K562 (cell line): ENCODE measurements around the gene SLC10A3. TPM values are rescaled to one million over a fixed set of nuclear protein-coding genes. Genes with fewer than 3 reads are reported as not detected.
A peak's percentile ranks its signal among the peaks of the same experiment; 100 is the strongest.

Source experiments
- CAMTA2 ChIP-seq: fragments of 250-450 bp; sonication (Bioruptor Pico); conservative IDR thresholded peaks from 2 replicates; pipeline ENCODE4 v1.5.1; 2022
- CEBPB ChIP-seq: fragments of 450-650 bp; IDR thresholded peaks from 2 replicates; pipeline ENCODE4 v1.6.1; 2016; ENCODE audit warnings: missing genetic modification characterization, missing compliant biosample characterization
- CTCF ChIP-seq, 3 experiments: IDR thresholded peaks in 2 of 3; conservative IDR thresholded peaks in 1 of 3; 2 replicates each; pipeline ENCODE4 v1.5.1; 2011 to 2012; ENCODE audit warnings: low read length in 3 of 3, mild to moderate bottlenecking in 3 of 3, control low read depth in 2 of 3, improper control_type of control experiment in 1 of 3, inconsistent platforms in 1 of 3, low read depth in 1 of 3, mixed read lengths in 1 of 3, moderate library complexity in 1 of 3; ENCODE audit not compliant: insufficient read depth in 2 of 3
- DPF2 ChIP-seq: fragments of 450-650 bp; IDR thresholded peaks from 2 replicates; pipeline ENCODE4 v1.6.1; 2016
- EP300 ChIP-seq: IDR thresholded peaks from 2 replicates; pipeline ENCODE4 v1.6.1; 2012; ENCODE audit warnings: low read length, improper control_type of control experiment
- FOXK1 ChIP-seq: sonication (generic); formaldehyde crosslinking; IDR thresholded peaks from 2 replicates; pipeline ENCODE4 v1.8.0; 2022; ENCODE audit warnings: missing genetic modification reagents, mild to moderate bottlenecking, borderline replicate concordance
- FOXP1 ChIP-seq: sonication (generic); formaldehyde crosslinking; IDR thresholded peaks from 2 replicates; pipeline ENCODE4 v1.8.0; 2022; ENCODE audit warnings: mild to moderate bottlenecking, missing genetic modification reagents
- GATAD2B ChIP-seq: fragments of 450-650 bp; IDR thresholded peaks from 2 replicates; pipeline ENCODE4 v1.6.1; 2017; ENCODE audit warnings: mild to moderate bottlenecking, borderline replicate concordance
- GTF2E2 ChIP-seq: fragments of 200-800 bp; sonication (Bioruptor generic); IDR thresholded peaks from 2 replicates; pipeline ENCODE4 v1.6.1; 2016; ENCODE audit warnings: missing genetic modification characterization, missing compliant biosample characterization
- HDAC8 ChIP-seq: fragments of 450-650 bp; IDR thresholded peaks from 2 replicates; pipeline ENCODE4 v1.6.1; 2016; ENCODE audit warnings: mild to moderate bottlenecking, missing genetic modification characterization, moderate library complexity, missing compliant biosample characterization
- KAT2B ChIP-seq: IDR thresholded peaks from one replicate; pipeline ENCODE4 v1.6.1; 2012; ENCODE audit warnings: low read depth, mild to moderate bottlenecking, control low read depth, inconsistent platforms, low read length, moderate library complexity
- KDM4B ChIP-seq, 2 experiments: fragments of 450-650 bp in 1 of 2; sonication (generic) in 1 of 2; IDR thresholded peaks; 2 replicates each; pipeline ENCODE4 v1.6.1; 2016 to 2017; ENCODE audit warnings: borderline replicate concordance in 2 of 2, antibody characterized with exemption in 1 of 2, low read depth in 1 of 2, mild to moderate bottlenecking in 1 of 2
- MEIS2 ChIP-seq: fragments of 450-650 bp; IDR thresholded peaks from 2 replicates; pipeline ENCODE4 v1.6.1; 2014; ENCODE audit warnings: mild to moderate bottlenecking; ENCODE audit not compliant: partially characterized antibody
- MNT ChIP-seq, 2 experiments: fragments of 450-650 bp; conservative IDR thresholded peaks; 2 replicates each; pipeline ENCODE4 v1.6.1; 2017; ENCODE audit warnings: mild to moderate bottlenecking in 2 of 2, moderate library complexity in 2 of 2
- NCOA2 ChIP-seq, 2 experiments: fragments of 450-650 bp; IDR thresholded peaks; 2 replicates each; pipeline ENCODE4 v1.6.1; 2018; ENCODE audit warnings: mild to moderate bottlenecking in 2 of 2, moderate library complexity in 1 of 2; ENCODE audit not compliant: partially characterized antibody in 2 of 2
- NFXL1 ChIP-seq: fragments of 450-650 bp; formaldehyde crosslinking; IDR thresholded peaks from 2 replicates; pipeline ENCODE4 v1.4.0; 2021; ENCODE audit warnings: mild to moderate bottlenecking
- POLR2AphosphoS2 ChIP-seq: IDR thresholded peaks from 2 replicates; pipeline ENCODE4 v1.6.1; 2012; ENCODE audit warnings: low read length, improper control_type of control experiment
- TBL1XR1 ChIP-seq, 2 experiments: IDR thresholded peaks; 2 replicates each; pipeline ENCODE4 v1.6.1; 2012; ENCODE audit warnings: improper control_type of control experiment in 2 of 2, low read length in 2 of 2, mild to moderate bottlenecking in 1 of 2
- VEZF1 ChIP-seq: fragments of 200-800 bp; sonication (Bioruptor generic); IDR thresholded peaks from 2 replicates; pipeline ENCODE4 v1.6.1; 2017; ENCODE audit warnings: missing genetic modification characterization, missing compliant biosample characterization
- ZBTB49 ChIP-seq: sonication (generic); formaldehyde crosslinking; IDR thresholded peaks from 2 replicates; pipeline ENCODE4 v1.8.0; 2022; ENCODE audit warnings: missing genetic modification reagents, mild to moderate bottlenecking, borderline replicate concordance
- ZNF696 ChIP-seq: fragments of 250-450 bp; sonication (Bioruptor Pico); conservative IDR thresholded peaks from 2 replicates; pipeline ENCODE4 v1.4.0; 2020; ENCODE audit warnings: mild to moderate bottlenecking, moderate library complexity
- polyA plus RNA-seq, 8 experiments: library from polyadenylated mRNA; depleted of rRNA in 4 of 8; stranded (reverse) in 5 of 8; unstranded in 3 of 8; fragments of >200 nt; fragmentation: Nextera tagmentation in 2 of 8; fragmentation: Illumina TruSeq in 1 of 8; extraction: Ambion mirVana in 2 of 8; extraction: Trizol in 1 of 8; gene quantifications; 2 replicates each; pipeline versions ENCODE4 v1.2.1 to v1.2.3, GENCODE V29; 2011 to 2014; ENCODE audit warnings: inconsistent platforms in 1 of 8, missing spikeins in 1 of 8
- total RNA-seq, 7 experiments: library from RNA; depleted of rRNA in 6 of 7; stranded (reverse); fragments of >200 nt in 6 of 7; fragmentation: Illumina TruSeq in 2 of 7; extraction: Trizol in 2 of 7; gene quantifications; 2 replicates each; pipeline versions ENCODE4 v1.2.1 to v1.2.3, GENCODE V29; 2011 to 2021; ENCODE audit warnings: low replicate concordance in 1 of 7

Gene SLC10A3
- total and polyA plus RNA-seq, 9 of the 15 experiments (the other 6 are each of a cell fraction or from before 2014, with no cell fraction given), result 5.2 to 30.6 (median 16.7) TPM

- no peak for TF ChIP-seq NFXL1 (CRISPR knock-in tag)
- peak; percentile 99 to 100 (median 99) for TF ChIP-seq CTCF (IDR thresholded peaks at IDR 0.05 in 2 of 3, conservative IDR thresholded peaks at IDR 0.05 in 1 of 3; ENCODE audit: insufficient read depth in 2 of 3, low read depth in 1 of 3, low read length in 3 of 3)
- no peak for TF ChIP-seq TBL1XR1 (IDR thresholded peaks at IDR 0.05; ENCODE audit: low read length in 2 of 2)
- peak in 1 of 2 experiments; percentile 48; a peak in 2 of 4 replicates for TF ChIP-seq MNT (conservative IDR thresholded peaks at IDR 0.05)
- TF ChIP-seq MEIS2, result no peak
- no peak for TF ChIP-seq GTF2E2
- TF ChIP-seq HDAC8 (tag), result no peak
- peak; percentile 66 for TF ChIP-seq VEZF1
- TF ChIP-seq CAMTA2 (CRISPR knock-in tag), result no peak
- 0 out of 2 replicates have a peak, but pooled peaks have one; percentile 67 for TF ChIP-seq POLR2AphosphoS2
- TF ChIP-seq DPF2, result no peak
- TF ChIP-seq GATAD2B, result peak; percentile 11; the same call in 1 of the 2 replicates
- peak; percentile 89 for TF ChIP-seq CEBPB
- TF ChIP-seq FOXP1 (CRISPR knock-in tag), result peak; percentile 69; the same call in 1 of the 2 replicates
- no peak for TF ChIP-seq KAT2B
- 0 out of 2 replicates have a peak, but pooled peaks have one; percentile 43 for TF ChIP-seq EP300
- TF ChIP-seq ZBTB49 (CRISPR knock-in tag), result no peak
- no peak for TF ChIP-seq FOXK1
- TF ChIP-seq ZNF696 (CRISPR knock-in tag), result no peak
- TF ChIP-seq NCOA2 (IDR thresholded peaks at IDR 0.05; ENCODE audit: partially characterized antibody in 2 of 2), result no peak
- TF ChIP-seq KDM4B (IDR thresholded peaks at IDR 0.05; ENCODE audit: borderline replicate concordance in 2 of 2, low read depth in 1 of 2), result no peak
Measured at GRCh38 chrX:154534526-154535322, 44.3 kb upstream of the SLC10A3 start (continued).
